ENCODE measurements around the gene PALMD. TPM values are rescaled to one million over a fixed set of nuclear protein-coding genes. Genes with fewer than 3 reads are reported as not detected.

PALMD gene
- total RNA-seq, 1 experiment from 2014 or later: 0.05 TPM

- Histone ChIP-seq H3K27ac (ENCODE audit: low read length) (no peak overlapping the region), H3K36me3 (ENCODE audit: control insufficient read depth, insufficient read depth, low read length) (no peaks in the 10 kb centered on the region), H3K4me1 (ENCODE audit: control insufficient read depth, insufficient read depth, low read length) (no peaks in the 10 kb centered on the region), H3K9me3 (ENCODE audit: control insufficient read depth, insufficient read depth, low read depth, low read length) (no peaks in the 10 kb centered on the region), H3K27me3 (ENCODE audit: control insufficient read depth, insufficient read depth, low read length) (no peaks in the 10 kb centered on the region), H3K4me3 (ENCODE audit: low read depth in 2 of 2, low read length in 2 of 2) (no peak overlapping the region)
- in situ Hi-C loops (cut with HindIII; ENCODE audit: low pct_unique_long_range_greater_than_20kb, low sequenced_read_pairs): no loop called here
- no TSS peak for BruUV-seq (replicated peaks)
- intact Hi-C loops (cut with micrococcal nuclease; ENCODE audit: unreplicated experiment): no loop called here
- ChIA-PET POLR2A (no interaction called here), CTCF (no interaction called here)
- DNase-seq (ENCODE audit: low read depth, low spot score) (no peak), ATAC-seq (no peak)
- TF ChIP-seq REST (IDR thresholded peaks at IDR 0.05; ENCODE audit: insufficient read depth in 1 of 2, low read depth in 2 of 2, low read length in 1 of 2) (no peak), POLR2AphosphoS5 (IDR thresholded peaks at IDR 0.05; ENCODE audit: low read depth, low read length) (no peak), CTCF (IDR thresholded peaks at IDR 0.05) (no peak), TCF7L2 (IDR thresholded peaks at IDR 0.05; ENCODE audit: low read depth, low read length) (no peak), SIN3A (IDR thresholded peaks at IDR 0.05; ENCODE audit: borderline replicate concordance, insufficient read depth, low read depth, low read length) (no peak)
These were observed 18.3 kb upstream of the PALMD start for GRCh38 chr1:99627615-99628014.

GRCh38 chr1:99629164-99629563 is 16.7 kb upstream of the PALMD start:
- Histone ChIP-seq H3K4me3 (ENCODE audit: low read depth in 2 of 2, low read length in 2 of 2) (no peak overlapping the region), H3K27ac (ENCODE audit: low read length) (no peak overlapping the region), H3K9me3 (ENCODE audit: control insufficient read depth, insufficient read depth, low read depth, low read length) (no peaks in the 10 kb centered on the region), H3K4me1 (ENCODE audit: control insufficient read depth, insufficient read depth, low read length) (no peaks in the 10 kb centered on the region), H3K36me3 (ENCODE audit: control insufficient read depth, insufficient read depth, low read length) (no peaks in the 10 kb centered on the region), H3K27me3 (ENCODE audit: control insufficient read depth, insufficient read depth, low read length) (no peaks in the 10 kb centered on the region)
- CTCF ChIA-PET: no interaction called here
- POLR2A ChIA-PET: no interaction called here
- BruUV-seq (replicated peaks): no TSS peak
- DNase-seq (ENCODE audit: low read depth, low spot score) (no peak), ATAC-seq (no peak)
- in situ Hi-C loops (cut with HindIII; ENCODE audit: low pct_unique_long_range_greater_than_20kb, low sequenced_read_pairs) (no loop called here), intact Hi-C loops (cut with micrococcal nuclease; ENCODE audit: unreplicated experiment) (no loop called here)
- TF ChIP-seq TCF7L2 (IDR thresholded peaks at IDR 0.05; ENCODE audit: low read depth, low read length) (no peak), REST (IDR thresholded peaks at IDR 0.05; ENCODE audit: insufficient read depth in 1 of 2, low read depth in 2 of 2, low read length in 1 of 2) (no peak), POLR2AphosphoS5 (IDR thresholded peaks at IDR 0.05; ENCODE audit: low read depth, low read length) (no peak), CTCF (IDR thresholded peaks at IDR 0.05) (no peak), SIN3A (IDR thresholded peaks at IDR 0.05; ENCODE audit: borderline replicate concordance, insufficient read depth, low read depth, low read length) (no peak)

Data from Panc1 (cell line).